ENCODE results near the gene FCRL2.

- TF ChIP-seq, protein P1, sequence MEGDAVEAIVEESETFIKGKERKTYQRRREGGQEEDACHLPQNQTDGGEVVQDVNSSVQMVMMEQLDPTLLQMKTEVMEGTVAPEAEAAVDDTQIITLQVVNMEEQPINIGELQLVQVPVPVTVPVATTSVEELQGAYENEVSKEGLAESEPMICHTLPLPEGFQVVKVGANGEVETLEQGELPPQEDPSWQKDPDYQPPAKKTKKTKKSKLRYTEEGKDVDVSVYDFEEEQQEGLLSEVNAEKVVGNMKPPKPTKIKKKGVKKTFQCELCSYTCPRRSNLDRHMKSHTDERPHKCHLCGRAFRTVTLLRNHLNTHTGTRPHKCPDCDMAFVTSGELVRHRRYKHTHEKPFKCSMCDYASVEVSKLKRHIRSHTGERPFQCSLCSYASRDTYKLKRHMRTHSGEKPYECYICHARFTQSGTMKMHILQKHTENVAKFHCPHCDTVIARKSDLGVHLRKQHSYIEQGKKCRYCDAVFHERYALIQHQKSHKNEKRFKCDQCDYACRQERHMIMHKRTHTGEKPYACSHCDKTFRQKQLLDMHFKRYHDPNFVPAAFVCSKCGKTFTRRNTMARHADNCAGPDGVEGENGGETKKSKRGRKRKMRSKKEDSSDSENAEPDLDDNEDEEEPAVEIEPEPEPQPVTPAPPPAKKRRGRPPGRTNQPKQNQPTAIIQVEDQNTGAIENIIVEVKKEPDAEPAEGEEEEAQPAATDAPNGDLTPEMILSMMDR (conservative IDR thresholded peaks at IDR 0.05; ENCODE audit: low read depth in 2 of 2), result no peak
- TF ChIP-seq EZH2 (IDR thresholded peaks at IDR 0.05; ENCODE audit: low read depth, unreplicated experiment) (no peak), JUNB (IDR thresholded peaks at IDR 0.05; ENCODE audit: unreplicated experiment) (no peak), POLR2AphosphoS5 (IDR thresholded peaks at IDR 0.05; ENCODE audit: low read depth) (no peak), CREB1 (CRISPR knock-in tag; IDR thresholded peaks at IDR 0.05; ENCODE audit: low read depth) (no peak), STAT1 (IDR thresholded peaks at IDR 0.05; ENCODE audit: unreplicated experiment) (no peak), NANOG (IDR thresholded peaks at IDR 0.05; ENCODE audit: borderline replicate concordance) (no peak)
- TF ChIP-seq, protein P2, sequence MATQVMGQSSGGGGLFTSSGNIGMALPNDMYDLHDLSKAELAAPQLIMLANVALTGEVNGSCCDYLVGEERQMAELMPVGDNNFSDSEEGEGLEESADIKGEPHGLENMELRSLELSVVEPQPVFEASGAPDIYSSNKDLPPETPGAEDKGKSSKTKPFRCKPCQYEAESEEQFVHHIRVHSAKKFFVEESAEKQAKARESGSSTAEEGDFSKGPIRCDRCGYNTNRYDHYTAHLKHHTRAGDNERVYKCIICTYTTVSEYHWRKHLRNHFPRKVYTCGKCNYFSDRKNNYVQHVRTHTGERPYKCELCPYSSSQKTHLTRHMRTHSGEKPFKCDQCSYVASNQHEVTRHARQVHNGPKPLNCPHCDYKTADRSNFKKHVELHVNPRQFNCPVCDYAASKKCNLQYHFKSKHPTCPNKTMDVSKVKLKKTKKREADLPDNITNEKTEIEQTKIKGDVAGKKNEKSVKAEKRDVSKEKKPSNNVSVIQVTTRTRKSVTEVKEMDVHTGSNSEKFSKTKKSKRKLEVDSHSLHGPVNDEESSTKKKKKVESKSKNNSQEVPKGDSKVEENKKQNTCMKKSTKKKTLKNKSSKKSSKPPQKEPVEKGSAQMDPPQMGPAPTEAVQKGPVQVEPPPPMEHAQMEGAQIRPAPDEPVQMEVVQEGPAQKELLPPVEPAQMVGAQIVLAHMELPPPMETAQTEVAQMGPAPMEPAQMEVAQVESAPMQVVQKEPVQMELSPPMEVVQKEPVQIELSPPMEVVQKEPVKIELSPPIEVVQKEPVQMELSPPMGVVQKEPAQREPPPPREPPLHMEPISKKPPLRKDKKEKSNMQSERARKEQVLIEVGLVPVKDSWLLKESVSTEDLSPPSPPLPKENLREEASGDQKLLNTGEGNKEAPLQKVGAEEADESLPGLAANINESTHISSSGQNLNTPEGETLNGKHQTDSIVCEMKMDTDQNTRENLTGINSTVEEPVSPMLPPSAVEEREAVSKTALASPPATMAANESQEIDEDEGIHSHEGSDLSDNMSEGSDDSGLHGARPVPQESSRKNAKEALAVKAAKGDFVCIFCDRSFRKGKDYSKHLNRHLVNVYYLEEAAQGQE (IDR thresholded peaks at IDR 0.05; ENCODE audit: unreplicated experiment), result no peak
Observed at GRCh38 chr1:157748262-157748817, 28.6 kb downstream of the FCRL2 start.

Measured in GM23338 (cell line).